Measurements from ENCODE around the gene HM13. TPM values are rescaled to one million over a fixed set of nuclear protein-coding genes. Genes with fewer than 3 reads are reported as not detected.

The HM13 gene
- total and polyA plus RNA-seq, 2 of the 4 experiments (the other 2 are of a cell fraction): 53.2 to 203 TPM

DNA sequence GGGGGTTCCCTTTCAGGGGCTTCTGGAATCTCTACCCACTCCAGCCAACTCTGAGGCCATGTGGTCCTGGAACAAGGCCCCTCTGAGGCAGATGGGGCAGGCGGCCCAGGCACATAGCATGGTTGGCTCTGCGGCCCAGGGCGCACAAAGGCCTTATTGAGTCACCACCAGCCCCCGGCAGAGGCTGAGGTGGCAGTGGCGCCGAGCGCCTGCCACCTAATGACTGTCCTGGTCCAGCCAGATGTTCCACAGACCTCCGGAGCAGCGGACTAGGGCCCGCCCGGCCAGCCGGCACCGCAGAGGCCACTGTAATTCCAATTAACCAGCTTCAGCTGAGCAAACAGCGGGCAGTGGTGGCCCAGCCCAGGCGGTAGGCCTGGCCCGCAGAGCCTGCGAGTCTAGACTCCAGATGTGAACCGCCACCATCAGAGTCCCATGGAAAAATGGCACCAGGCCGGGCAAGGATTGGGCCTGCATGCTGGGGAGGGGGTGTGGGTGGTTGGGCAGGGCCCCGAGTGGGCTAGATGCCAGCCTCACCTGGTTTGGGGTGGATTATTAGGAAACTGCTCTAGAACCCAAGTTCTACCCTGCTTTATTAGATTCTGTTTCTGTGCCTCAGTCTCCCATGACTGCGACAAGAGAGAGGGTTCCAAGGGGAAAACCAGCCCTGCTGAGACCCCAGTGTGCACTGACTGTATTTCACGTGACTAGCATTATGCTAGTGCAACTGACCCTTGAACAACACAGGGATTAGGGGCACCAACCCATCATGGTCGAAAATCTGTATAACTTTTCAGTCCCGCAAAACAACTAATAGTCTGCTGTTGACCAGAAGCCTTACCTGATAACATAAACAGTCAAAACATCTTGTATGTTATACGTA lies 56.7 kb downstream of the HM13 start:
- WGBS, 2 experiments (ENCODE audit: extremely low coverage in 2 of 2, insufficient read length in 1 of 2): 94% methylated on average over 11 of the region's 25 CpGs; no CpG with 5 or more reads in 1 of the 2 experiments
- H2BK15ac ChIP-seq (ENCODE audit: low read depth, low read length): no peak overlapping the region
- no peaks in the 10 kb centered on the region for H3K27me3 ChIP-seq (ENCODE audit: control insufficient read depth, insufficient read depth, low read length)
- H2AK9ac ChIP-seq (replicated peaks; ENCODE audit: low read depth, low read length, poor library complexity): peak overlapping the region; percentile 58
- BruUV-seq (replicated peaks): no TSS peak
- H4K91ac ChIP-seq (ENCODE audit: insufficient read depth, low read depth, low read length): peak overlapping the region; percentile 39
- no peak overlapping the region for H3K4me2 ChIP-seq (ENCODE audit: low read depth, low read length)
- H3K27ac ChIP-seq (ENCODE audit: insufficient read depth, low read length): peak overlapping the region; percentile 7; the same call in 1 of the 2 replicates
- H2BK120ac ChIP-seq (ENCODE audit: low read depth, low read length): peak overlapping the region; percentile 51
- no peak overlapping the region; the same call in 1 of the 2 replicates for H4K5ac ChIP-seq (ENCODE audit: low read depth, low read length)
- no peaks in the 10 kb centered on the region for H3K9me3 ChIP-seq (ENCODE audit: control insufficient read depth, insufficient read depth, low read length)
- POLR2A ChIA-PET (ENCODE audit: unreplicated experiment): no interaction called here
- peaks cover 27% of the 10 kb centered on the region for H3K4me1 ChIP-seq (ENCODE audit: control insufficient read depth, insufficient read depth, low read length)
- H3K79me1 ChIP-seq (ENCODE audit: low read depth in 1 of 2, low read length in 2 of 2): peaks cover 3 to 22% of the 10 kb centered on the region in 2 experiments; a peak in 3 of 4 replicates
- H2AFZ ChIP-seq (replicated peaks; ENCODE audit: low read length, poor library complexity): no peak overlapping the region
- peak overlapping the region; percentile 31; the same call in 1 of the 2 replicates for H3K23ac ChIP-seq (ENCODE audit: low read depth, low read length)
- H3K4me3 ChIP-seq (ENCODE audit: insufficient read depth, low read depth, low read length): no peak overlapping the region
- peak overlapping the region; percentile 82 for H3K4ac ChIP-seq (ENCODE audit: low read depth, low read length)
- H3K18ac ChIP-seq (ENCODE audit: low read depth, low read length): no peak overlapping the region
- peaks cover 18% of the 10 kb centered on the region for H3K36me3 ChIP-seq (ENCODE audit: control insufficient read depth, insufficient read depth, low read length)
- H2BK20ac ChIP-seq (ENCODE audit: low read depth, low read length): peak overlapping the region; percentile 73
- H3K14ac ChIP-seq (replicated peaks; ENCODE audit: low read depth, low read length): 0 out of 2 replicates have a peak overlapping the region, but pooled peaks have one; percentile 18
- intact Hi-C loops (cut with micrococcal nuclease): no loop called here
- peak overlapping the region; percentile 25 for H2BK5ac ChIP-seq (ENCODE audit: low read depth, low read length, poor library complexity, severe bottlenecking)
- in situ Hi-C loops (cut with MboI; ENCODE audit: low sequenced_read_pairs): no loop called here
- no peaks in the 10 kb centered on the region; the same call in 1 of the 2 replicates for H4K20me1 ChIP-seq (ENCODE audit: insufficient read depth, low read length)
- peak overlapping the region; percentile 54 for H2AK5ac ChIP-seq (ENCODE audit: low read depth, low read length)
- peak overlapping the region; percentile 35 to 45; a peak in 2 of 4 replicates for H4K8ac ChIP-seq (ENCODE audit: low read depth in 2 of 2, low read length in 2 of 2)
- dilution Hi-C loops (cut with HindIII; ENCODE audit: low sequenced_read_pairs, unreplicated experiment): no loop called here
- CTCF ChIA-PET: interaction anchor here (0.6 to 4.7 kb wide), 3 partner anchors 8 to 41 kb away, joined by 3 to 71 read pairs (median 4); no protein-coding TSS in a partner anchor
- H3K9me1 ChIP-seq (ENCODE audit: insufficient read depth, low read length): peaks cover 8% of the 10 kb centered on the region; the same call in 1 of the 2 replicates
- no peak overlapping the region for H3K9ac ChIP-seq (ENCODE audit: low read depth, low read length)
- DNase-seq (no peak), ATAC-seq (ENCODE audit: low read depth) (no peak)
- H3K56ac ChIP-seq (ENCODE audit: extremely low read depth, insufficient read depth, low read length): no peak overlapping the region
- TF ChIP-seq, protein P1, sequence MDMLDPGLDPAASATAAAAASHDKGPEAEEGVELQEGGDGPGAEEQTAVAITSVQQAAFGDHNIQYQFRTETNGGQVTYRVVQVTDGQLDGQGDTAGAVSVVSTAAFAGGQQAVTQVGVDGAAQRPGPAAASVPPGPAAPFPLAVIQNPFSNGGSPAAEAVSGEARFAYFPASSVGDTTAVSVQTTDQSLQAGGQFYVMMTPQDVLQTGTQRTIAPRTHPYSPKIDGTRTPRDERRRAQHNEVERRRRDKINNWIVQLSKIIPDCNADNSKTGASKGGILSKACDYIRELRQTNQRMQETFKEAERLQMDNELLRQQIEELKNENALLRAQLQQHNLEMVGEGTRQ (IDR thresholded peaks at IDR 0.05; ENCODE audit: low read depth, low read length): no peak
- TF ChIP-seq MXI1 (IDR thresholded peaks at IDR 0.05; ENCODE audit: borderline replicate concordance, low read depth, low read length): no peak
- no peak for TF ChIP-seq POLR2A (IDR thresholded peaks at IDR 0.05; ENCODE audit: low read depth, low read length)
- no peak for TF ChIP-seq RFX5 (IDR thresholded peaks at IDR 0.05; ENCODE audit: low read depth, low read length)
- TF ChIP-seq, protein P2, sequence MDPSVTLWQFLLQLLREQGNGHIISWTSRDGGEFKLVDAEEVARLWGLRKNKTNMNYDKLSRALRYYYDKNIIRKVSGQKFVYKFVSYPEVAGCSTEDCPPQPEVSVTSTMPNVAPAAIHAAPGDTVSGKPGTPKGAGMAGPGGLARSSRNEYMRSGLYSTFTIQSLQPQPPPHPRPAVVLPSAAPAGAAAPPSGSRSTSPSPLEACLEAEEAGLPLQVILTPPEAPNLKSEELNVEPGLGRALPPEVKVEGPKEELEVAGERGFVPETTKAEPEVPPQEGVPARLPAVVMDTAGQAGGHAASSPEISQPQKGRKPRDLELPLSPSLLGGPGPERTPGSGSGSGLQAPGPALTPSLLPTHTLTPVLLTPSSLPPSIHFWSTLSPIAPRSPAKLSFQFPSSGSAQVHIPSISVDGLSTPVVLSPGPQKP (IDR thresholded peaks at IDR 0.05; ENCODE audit: borderline replicate concordance, low read depth, low read length): no peak
- TF ChIP-seq CHD1 (IDR thresholded peaks at IDR 0.05; ENCODE audit: low read depth, low read length): no peak
- TF ChIP-seq, protein P3, sequence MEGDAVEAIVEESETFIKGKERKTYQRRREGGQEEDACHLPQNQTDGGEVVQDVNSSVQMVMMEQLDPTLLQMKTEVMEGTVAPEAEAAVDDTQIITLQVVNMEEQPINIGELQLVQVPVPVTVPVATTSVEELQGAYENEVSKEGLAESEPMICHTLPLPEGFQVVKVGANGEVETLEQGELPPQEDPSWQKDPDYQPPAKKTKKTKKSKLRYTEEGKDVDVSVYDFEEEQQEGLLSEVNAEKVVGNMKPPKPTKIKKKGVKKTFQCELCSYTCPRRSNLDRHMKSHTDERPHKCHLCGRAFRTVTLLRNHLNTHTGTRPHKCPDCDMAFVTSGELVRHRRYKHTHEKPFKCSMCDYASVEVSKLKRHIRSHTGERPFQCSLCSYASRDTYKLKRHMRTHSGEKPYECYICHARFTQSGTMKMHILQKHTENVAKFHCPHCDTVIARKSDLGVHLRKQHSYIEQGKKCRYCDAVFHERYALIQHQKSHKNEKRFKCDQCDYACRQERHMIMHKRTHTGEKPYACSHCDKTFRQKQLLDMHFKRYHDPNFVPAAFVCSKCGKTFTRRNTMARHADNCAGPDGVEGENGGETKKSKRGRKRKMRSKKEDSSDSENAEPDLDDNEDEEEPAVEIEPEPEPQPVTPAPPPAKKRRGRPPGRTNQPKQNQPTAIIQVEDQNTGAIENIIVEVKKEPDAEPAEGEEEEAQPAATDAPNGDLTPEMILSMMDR (conservative IDR thresholded peaks at IDR 0.05; ENCODE audit: low read depth, low read length): no peak
- no peak for TF ChIP-seq RCOR1 (IDR thresholded peaks at IDR 0.05; ENCODE audit: insufficient replicate concordance, low read length)
- no peak for TF ChIP-seq MAFK (IDR thresholded peaks at IDR 0.05; ENCODE audit: low read depth, low read length)
- TF ChIP-seq BHLHE40 (IDR thresholded peaks at IDR 0.05; ENCODE audit: low read depth, low read length): no peak
- no peak for TF ChIP-seq MAZ (IDR thresholded peaks at IDR 0.05; ENCODE audit: borderline replicate concordance, low read depth, low read length)
- no peak for TF ChIP-seq RAD21 (IDR thresholded peaks at IDR 0.05; ENCODE audit: low read length)
- TF ChIP-seq CEBPB (IDR thresholded peaks at IDR 0.05; ENCODE audit: low read depth, low read length): no peak
- no peak for TF ChIP-seq NFE2L2 (IDR thresholded peaks at IDR 0.05; ENCODE audit: low read depth, low read length)

Measured in IMR-90 (cell line).